MM.1S (cell line): ENCODE results near the gene CDC25A.

Experiments
- DNase-seq: peaks from one replicate; pipeline ENCODE4 v3.0.0-alpha.2; 2015
- H2AFZ ChIP-seq: fragments of 300-600 bp; sonication (generic); 2 replicates; pipeline ENCODE4 v1.6.0; 2016; ENCODE audit warnings: antibody characterized with exemption, low read length
- H3F3A ChIP-seq: fragments of 300-600 bp; sonication (generic); 2 replicates; pipeline ENCODE4 v1.6.1; 2016; ENCODE audit warnings: mild to moderate bottlenecking, antibody characterized with exemption, low read length, moderate library complexity, mixed read lengths; ENCODE audit not compliant: insufficient read depth
- H3K27ac ChIP-seq: fragments of 300-600 bp; sonication (generic); 2 replicates; pipeline ENCODE4 v1.5.1; 2016; ENCODE audit warnings: mild to moderate bottlenecking, low read length
- H3K27me3 ChIP-seq: fragments of 300-600 bp; sonication (generic); replicated peaks from 2 replicates; pipeline ENCODE4 v1.6.0; 2016; ENCODE audit warnings: low read length; ENCODE audit not compliant: insufficient read depth
- H3K36me3 ChIP-seq: fragments of 300-600 bp; sonication (generic); replicated peaks from 2 replicates; pipeline ENCODE4 v1.6.1; 2016; ENCODE audit warnings: mild to moderate bottlenecking, low read length, mixed read lengths; ENCODE audit not compliant: insufficient read depth
- H3K4me1 ChIP-seq: fragments of 300-600 bp; sonication (generic); 2 replicates; pipeline ENCODE4 v1.6.1; 2016; ENCODE audit warnings: low read length, mixed read lengths
- H3K4me2 ChIP-seq: fragments of 300-600 bp; sonication (generic); 2 replicates; pipeline ENCODE4 v1.6.0; 2016; ENCODE audit warnings: low read depth, low read length
- H3K4me3 ChIP-seq: fragments of 300-600 bp; sonication (generic); 2 replicates; pipeline ENCODE4 v1.5.1; 2016; ENCODE audit warnings: low read length, mixed read lengths
- H3K79me2 ChIP-seq: fragments of 300-600 bp; sonication (generic); 2 replicates; pipeline ENCODE4 v1.6.1; 2016; ENCODE audit warnings: mixed run types, low read length, mixed read lengths
- H3K9ac ChIP-seq: fragments of 300-600 bp; sonication (generic); 2 replicates; pipeline ENCODE4 v1.6.1; 2016; ENCODE audit warnings: low read length, mixed read lengths
- H3K9me2 ChIP-seq: fragments of 300-600 bp; sonication (generic); replicated peaks from 2 replicates; pipeline ENCODE4 v1.6.1; 2016; ENCODE audit warnings: mild to moderate bottlenecking, low read length, mixed read lengths; ENCODE audit not compliant: insufficient read depth
- H3K9me3 ChIP-seq: fragments of 300-600 bp; sonication (generic); replicated peaks from 2 replicates; pipeline ENCODE4 v1.6.1; 2016; ENCODE audit warnings: mild to moderate bottlenecking, low read length, mixed read lengths; ENCODE audit not compliant: insufficient read depth
- H4K20me1 ChIP-seq: fragments of 300-600 bp; sonication (generic); 2 replicates; pipeline ENCODE4 v1.6.1; 2016; ENCODE audit warnings: mild to moderate bottlenecking, low read length, moderate library complexity, mixed read lengths; ENCODE audit not compliant: insufficient read depth
- CTCF ChIP-seq: fragments of 300-600 bp; sonication (generic); IDR thresholded peaks from 2 replicates; pipeline ENCODE4 v1.5.1; 2016; ENCODE audit warnings: antibody characterized with exemption, low read length, mixed read lengths
- EZH2 ChIP-seq: fragments of 300-600 bp; sonication (generic); optimal IDR thresholded peaks from 2 replicates; pipeline ENCODE3; 2017; ENCODE audit warnings: low read depth, mild to moderate bottlenecking, antibody characterized with exemption, low read length, mixed read lengths
- EZH2phosphoT487 ChIP-seq: fragments of 300-600 bp; sonication (generic); IDR thresholded peaks from 2 replicates; pipeline ENCODE4 v1.6.1; 2018; ENCODE audit warnings: antibody characterized with exemption, low read length

CDC25A gene

GRCh38 chr3:48110463-48110862 lies 77.8 kb downstream of the CDC25A start:
- H3K4me2 ChIP-seq: no peak overlapping the region
- H2AFZ ChIP-seq: no peak overlapping the region
- no peaks in the 10 kb centered on the region for H3K27me3 ChIP-seq
- no peaks in the 10 kb centered on the region for H3K9me3 ChIP-seq
- H3K9ac ChIP-seq: no peak overlapping the region
- H3K36me3 ChIP-seq: no peaks in the 10 kb centered on the region
- H4K20me1 ChIP-seq: 0 out of 2 replicates have a peak, but pooled peaks cover 4% of the 10 kb centered on the region
- no peaks in the 10 kb centered on the region for H3K9me2 ChIP-seq
- H3K4me1 ChIP-seq: peaks cover 15% of the 10 kb centered on the region
- H3K4me3 ChIP-seq: no peak overlapping the region
- H3K79me2 ChIP-seq: no peaks in the 10 kb centered on the region
- no peak for DNase-seq
- H3K27ac ChIP-seq: no peak overlapping the region
- no peak for TF ChIP-seq CTCF
- TF ChIP-seq EZH2phosphoT487: no peak
- TF ChIP-seq EZH2: no peak
- H3F3A ChIP-seq: peaks cover 13% of the 10 kb centered on the region; the same call in 1 of the 2 replicates

GRCh38 chr3:48107227-48107626 lies 81.0 kb downstream of the CDC25A start:
- Histone ChIP-seq H2AFZ (no peak overlapping the region), H3K9me3 (no peaks in the 10 kb centered on the region), H3K9me2 (no peaks in the 10 kb centered on the region), H3F3A (peaks cover 4% of the 10 kb centered on the region; the same call in 1 of the 2 replicates), H3K4me1 (peaks cover 7% of the 10 kb centered on the region), H3K27me3 (no peaks in the 10 kb centered on the region), H3K36me3 (no peaks in the 10 kb centered on the region), H3K79me2 (no peaks in the 10 kb centered on the region), H3K4me3 (no peak overlapping the region), H4K20me1 (no peaks in the 10 kb centered on the region), H3K27ac (no peak overlapping the region), H3K9ac (no peak overlapping the region), H3K4me2 (no peak overlapping the region)
- TF ChIP-seq EZH2 (no peak), EZH2phosphoT487 (no peak), CTCF (no peak)
- no peak for DNase-seq
